Stomach (tissue), 4 donors: ENCODE results near the gene C16orf92.

Experiments used
- CTCF ChIP-seq, 7 experiments: fragments of 450-650 bp in 4 of 7; fragments of 200-600 bp in 3 of 7; sonication (generic) in 3 of 7; IDR thresholded peaks; one replicate each; pipeline ENCODE4 v1.5.1; 2016 to 2019; ENCODE audit warnings: antibody characterized with exemption in 7 of 7, control low read depth in 2 of 7, mild to moderate bottlenecking in 1 of 7
- EP300 ChIP-seq: sonication (generic); formaldehyde crosslinking; IDR thresholded peaks from one replicate; pipeline ENCODE4 v1.6.1; 2017; ENCODE audit warnings: antibody characterized with exemption
- POLR2A ChIP-seq, 4 donors: fragments of 450-650 bp; IDR thresholded peaks; one replicate each; pipeline ENCODE4 v1.6.1; 2016; ENCODE audit warnings: antibody characterized with exemption in 4 of 4, control low read depth in 2 of 4, mild to moderate bottlenecking in 1 of 4, moderate library complexity in 1 of 4
- POLR2AphosphoS5 ChIP-seq, 3 donors: sonication (generic); formaldehyde crosslinking; IDR thresholded peaks; one replicate each; pipeline ENCODE4 v1.6.1; 2016; ENCODE audit warnings: antibody characterized with exemption in 3 of 3

DNA sequence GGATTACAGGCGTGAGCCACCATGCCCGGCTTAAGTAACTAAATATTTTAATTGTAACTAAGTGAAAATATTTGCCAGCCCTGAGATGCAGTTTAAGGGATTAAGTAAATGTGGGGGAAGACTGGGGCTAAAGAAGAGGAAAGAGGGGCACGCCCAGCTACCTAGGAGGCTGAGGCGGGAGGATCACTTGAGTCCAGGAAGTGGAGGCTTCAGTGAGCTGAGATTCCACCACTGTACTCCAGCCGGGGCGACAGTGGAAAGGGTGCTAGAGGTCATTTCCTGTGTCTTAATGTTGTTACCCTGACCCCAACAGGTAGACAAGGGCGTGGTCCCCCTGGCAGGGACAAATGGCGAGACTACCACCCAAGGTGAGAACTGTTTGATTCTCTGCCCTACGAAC, 45.3 kb downstream of the C16orf92 start:
- no peak for TF ChIP-seq CTCF (IDR thresholded peaks at IDR 0.05)
- TF ChIP-seq POLR2A (IDR thresholded peaks at IDR 0.05): no peak
- no peak for TF ChIP-seq EP300
- TF ChIP-seq POLR2AphosphoS5 (IDR thresholded peaks at IDR 0.05): no peak
